GM20000 (cell line): ENCODE measurements around the gene EXD1.

ENCODE experiments used
- DNase-seq: peaks from one replicate; pipeline ENCODE4 v3.0.0; 2012; ENCODE audit warnings: low spot score
- CTCF ChIP-seq: IDR thresholded peaks from 2 replicates; pipeline ENCODE4 v1.5.1; 2012; ENCODE audit warnings: mild to moderate bottlenecking, control low read depth; ENCODE audit errors: extremely low read depth, missing control alignments

The EXD1 gene

GRCh38 chr15:41161336-41161735 lies 69.2 kb downstream of the EXD1 start:
- no peak for DNase-seq
- no peak for TF ChIP-seq CTCF

- no peak for TF ChIP-seq CTCF
- DNase-seq: no peak
Measured at GRCh38 chr15:41160639-41161315, 69.8 kb downstream of the EXD1 start.

GRCh38 chr15:41154412-41154811 lies 76.1 kb downstream of the EXD1 start:
- TF ChIP-seq CTCF: no peak
- DNase-seq: no peak

- DNase-seq: no peak
Measured at GRCh38 chr15:41153733-41154132, 76.8 kb downstream of the EXD1 start.

GRCh38 chr15:41151451-41152005 lies 79.0 kb downstream of the EXD1 start:
- no peak for TF ChIP-seq CTCF
- no peak for DNase-seq

More at GRCh38 chr15:41153733-41154132, 76.8 kb downstream of the EXD1 start:
- no peak for TF ChIP-seq CTCF

GRCh38 chr15:41150279-41150678 lies 80.3 kb downstream of the EXD1 start:
- no peak for TF ChIP-seq CTCF
- no peak for DNase-seq

GRCh38 chr15:41148065-41148464 lies 82.5 kb downstream of the EXD1 start:
- TF ChIP-seq CTCF: no peak
- DNase-seq: no peak
